ENCODE measurements around the gene PTPN12.
"Not testable (repeated sequence)": the region's sequence is repeated elsewhere in the genome, so short reads cannot be mapped to it uniquely, and the experiment has no call there.

Gene PTPN12

DNA sequence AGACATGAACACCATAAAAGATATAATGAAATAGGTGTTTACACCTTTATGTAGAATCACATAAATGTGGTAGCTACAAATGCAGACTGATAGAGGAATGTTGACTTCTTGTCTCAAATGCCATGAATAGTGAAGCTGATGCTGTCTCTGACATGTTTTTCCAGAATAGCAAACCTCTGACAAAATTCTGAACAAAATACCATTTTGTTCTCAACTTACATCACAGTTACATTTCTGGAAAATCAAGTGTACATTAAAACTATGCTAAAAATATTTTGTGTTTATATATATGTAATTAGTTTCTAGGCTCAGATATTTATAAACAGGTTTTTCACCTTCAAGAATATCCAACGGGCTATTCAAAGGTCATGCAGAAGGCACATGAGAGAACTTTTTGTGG is 16.8 kb upstream of the PTPN12 start:
- H3K27me3 ChIP-seq (ENCODE audit: insufficient read depth, low read depth) = no peaks in the 10 kb centered on the region
- no peak overlapping the region for H3K4me2 ChIP-seq
- no peak overlapping the region for H2AFZ ChIP-seq (ENCODE audit: low read depth)
- no peak overlapping the region for H3K4me3 ChIP-seq (IDR thresholded peaks at IDR 0.05; ENCODE audit: insufficient read depth, low read depth, low read length)
- H3K4me1 ChIP-seq (ENCODE audit: low read depth, poor library complexity, severe bottlenecking) = no peaks in the 10 kb centered on the region
- no peak overlapping the region for H3K27ac ChIP-seq
- no peaks in the 10 kb centered on the region for H3K36me3 ChIP-seq (ENCODE audit: insufficient read depth)
- no peak overlapping the region for H3K9ac ChIP-seq
- no peaks in the 10 kb centered on the region for H4K20me1 ChIP-seq (ENCODE audit: insufficient read depth)
- TF ChIP-seq, protein P1, sequence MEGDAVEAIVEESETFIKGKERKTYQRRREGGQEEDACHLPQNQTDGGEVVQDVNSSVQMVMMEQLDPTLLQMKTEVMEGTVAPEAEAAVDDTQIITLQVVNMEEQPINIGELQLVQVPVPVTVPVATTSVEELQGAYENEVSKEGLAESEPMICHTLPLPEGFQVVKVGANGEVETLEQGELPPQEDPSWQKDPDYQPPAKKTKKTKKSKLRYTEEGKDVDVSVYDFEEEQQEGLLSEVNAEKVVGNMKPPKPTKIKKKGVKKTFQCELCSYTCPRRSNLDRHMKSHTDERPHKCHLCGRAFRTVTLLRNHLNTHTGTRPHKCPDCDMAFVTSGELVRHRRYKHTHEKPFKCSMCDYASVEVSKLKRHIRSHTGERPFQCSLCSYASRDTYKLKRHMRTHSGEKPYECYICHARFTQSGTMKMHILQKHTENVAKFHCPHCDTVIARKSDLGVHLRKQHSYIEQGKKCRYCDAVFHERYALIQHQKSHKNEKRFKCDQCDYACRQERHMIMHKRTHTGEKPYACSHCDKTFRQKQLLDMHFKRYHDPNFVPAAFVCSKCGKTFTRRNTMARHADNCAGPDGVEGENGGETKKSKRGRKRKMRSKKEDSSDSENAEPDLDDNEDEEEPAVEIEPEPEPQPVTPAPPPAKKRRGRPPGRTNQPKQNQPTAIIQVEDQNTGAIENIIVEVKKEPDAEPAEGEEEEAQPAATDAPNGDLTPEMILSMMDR (conservative IDR thresholded peaks at IDR 0.05; ENCODE audit: low read depth, low read length) = no peak
- no peaks in the 10 kb centered on the region for H3K79me2 ChIP-seq (ENCODE audit: insufficient read depth, low read depth)

DNA sequence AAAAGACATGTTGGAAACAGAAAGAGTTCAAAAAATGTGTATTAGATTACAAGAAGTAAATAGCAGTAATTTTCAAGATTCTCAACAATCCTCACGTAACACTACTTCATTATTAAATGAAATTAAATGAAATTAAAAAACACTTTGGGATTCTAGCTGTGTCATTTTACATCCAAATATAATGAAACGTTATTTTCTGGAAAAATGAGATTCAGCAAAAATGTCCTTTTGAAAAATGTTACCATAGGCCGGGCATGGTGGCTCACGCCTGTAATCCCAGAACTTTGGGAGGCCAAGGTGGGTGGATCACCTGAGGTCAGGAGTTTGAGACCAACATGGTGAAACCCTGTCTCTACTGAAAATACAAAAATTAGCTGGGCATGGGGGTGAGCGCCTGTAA is 15.6 kb upstream of the PTPN12 start:
- H3K9ac ChIP-seq; H3K4me2 ChIP-seq; H3K27me3 ChIP-seq (ENCODE audit: insufficient read depth, low read depth); H3K36me3 ChIP-seq (ENCODE audit: insufficient read depth); H3K4me3 ChIP-seq (IDR thresholded peaks at IDR 0.05; ENCODE audit: insufficient read depth, low read depth, low read length); H3K4me1 ChIP-seq (ENCODE audit: low read depth, poor library complexity, severe bottlenecking); H4K20me1 ChIP-seq (ENCODE audit: insufficient read depth); H3K27ac ChIP-seq; H3K79me2 ChIP-seq (ENCODE audit: insufficient read depth, low read depth); H2AFZ ChIP-seq (ENCODE audit: low read depth): not testable (repeated sequence)

DNA sequence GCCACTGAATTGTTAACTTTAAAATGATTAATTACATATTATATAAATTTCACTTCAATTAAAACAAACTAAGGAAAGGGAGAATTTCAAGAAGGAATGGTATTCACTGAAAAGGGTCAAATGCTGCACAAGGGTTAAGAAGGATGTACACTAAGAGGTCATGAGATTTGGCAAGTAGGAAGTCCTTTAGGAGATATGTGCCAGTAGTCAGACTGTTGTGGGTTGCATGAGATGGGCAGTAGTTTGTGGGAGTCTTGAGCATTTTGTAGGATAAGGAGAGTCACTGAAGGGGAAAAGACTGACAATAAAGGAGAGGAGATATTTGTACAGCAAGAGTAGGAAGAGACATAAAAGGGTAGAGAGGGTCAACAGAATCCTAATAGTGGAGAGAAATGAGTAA is 12.4 kb upstream of the PTPN12 start:
- Histone ChIP-seq H3K9ac (no peak overlapping the region), H4K20me1 (ENCODE audit: insufficient read depth) (no peaks in the 10 kb centered on the region), H3K4me1 (ENCODE audit: low read depth, poor library complexity, severe bottlenecking) (no peaks in the 10 kb centered on the region), H3K27me3 (ENCODE audit: insufficient read depth, low read depth) (no peaks in the 10 kb centered on the region), H3K36me3 (ENCODE audit: insufficient read depth) (no peaks in the 10 kb centered on the region), H3K4me2 (no peak overlapping the region), H2AFZ (ENCODE audit: low read depth) (no peak overlapping the region), H3K27ac (no peak overlapping the region), H3K4me3 (IDR thresholded peaks at IDR 0.05; ENCODE audit: insufficient read depth, low read depth, low read length) (no peak overlapping the region), H3K79me2 (ENCODE audit: insufficient read depth, low read depth) (no peaks in the 10 kb centered on the region)
- TF ChIP-seq, protein P1 (conservative IDR thresholded peaks at IDR 0.05; ENCODE audit: low read depth, low read length) = no peak

DNA sequence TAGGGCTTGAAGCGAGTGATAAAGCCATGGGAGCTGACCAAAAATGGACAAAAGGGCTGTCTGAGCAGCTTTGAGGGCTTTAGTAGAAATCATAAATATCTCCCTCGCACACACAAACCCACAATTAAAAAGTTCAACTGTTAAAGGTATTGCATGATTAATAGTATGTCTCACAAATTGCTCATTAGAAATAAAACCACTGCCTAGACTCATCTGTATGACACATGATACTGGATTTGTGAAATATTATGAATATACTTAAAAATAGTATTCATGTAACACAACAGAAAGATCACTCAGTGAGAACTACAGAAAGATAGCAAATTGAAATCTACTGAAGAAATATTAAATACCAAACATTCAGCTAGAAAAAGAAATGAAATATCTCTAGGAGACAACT is 11.9 kb upstream of the PTPN12 start:
- Histone ChIP-seq H3K79me2 (ENCODE audit: insufficient read depth, low read depth) (no peaks in the 10 kb centered on the region), H4K20me1 (ENCODE audit: insufficient read depth) (no peaks in the 10 kb centered on the region), H3K27me3 (ENCODE audit: insufficient read depth, low read depth) (no peaks in the 10 kb centered on the region), H3K4me1 (ENCODE audit: low read depth, poor library complexity, severe bottlenecking) (no peaks in the 10 kb centered on the region), H3K27ac (no peak overlapping the region), H2AFZ (ENCODE audit: low read depth) (no peak overlapping the region), H3K4me2 (no peak overlapping the region), H3K4me3 (IDR thresholded peaks at IDR 0.05; ENCODE audit: insufficient read depth, low read depth, low read length) (no peak overlapping the region), H3K36me3 (ENCODE audit: insufficient read depth) (no peaks in the 10 kb centered on the region), H3K9ac (no peak overlapping the region)
- TF ChIP-seq, protein P1 (conservative IDR thresholded peaks at IDR 0.05; ENCODE audit: low read depth, low read length) = no peak

DNA sequence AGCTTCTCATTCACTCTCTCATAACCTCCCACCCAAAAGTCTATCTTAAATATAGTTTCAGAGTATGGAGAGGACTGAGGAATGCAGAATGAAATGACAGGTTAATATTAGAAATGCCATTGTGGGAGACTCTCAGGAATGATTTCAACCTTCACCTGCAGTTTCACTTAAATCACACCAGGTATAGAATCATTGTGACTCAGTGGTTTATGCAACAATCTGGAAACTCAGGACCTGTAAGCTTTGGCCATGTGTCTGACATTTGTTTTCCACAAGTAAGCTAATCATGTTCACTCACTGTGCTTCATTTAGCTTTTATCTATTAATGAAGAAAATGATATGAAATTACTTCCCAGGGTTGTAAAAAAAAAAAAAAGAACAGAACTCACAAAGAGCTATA is 8.7 kb upstream of the PTPN12 start:
- no peak overlapping the region for H3K9ac ChIP-seq
- no peak overlapping the region for H3K4me2 ChIP-seq
- H2AFZ ChIP-seq (ENCODE audit: low read depth) = no peak overlapping the region
- no peaks in the 10 kb centered on the region for H3K79me2 ChIP-seq (ENCODE audit: insufficient read depth, low read depth)
- H3K4me1 ChIP-seq (ENCODE audit: low read depth, poor library complexity, severe bottlenecking) = no peaks in the 10 kb centered on the region
- H3K27me3 ChIP-seq (ENCODE audit: insufficient read depth, low read depth) = no peaks in the 10 kb centered on the region
- no peak overlapping the region for H3K4me3 ChIP-seq (IDR thresholded peaks at IDR 0.05; ENCODE audit: insufficient read depth, low read depth, low read length)
- TF ChIP-seq, protein P1 (conservative IDR thresholded peaks at IDR 0.05; ENCODE audit: low read depth, low read length) = no peak
- H4K20me1 ChIP-seq (ENCODE audit: insufficient read depth) = no peaks in the 10 kb centered on the region
- no peaks in the 10 kb centered on the region for H3K36me3 ChIP-seq (ENCODE audit: insufficient read depth)
- H3K27ac ChIP-seq = no peak overlapping the region
